Loucy (cell line): ENCODE measurements around the gene TEX2.

Source experiments
- H2AFZ ChIP-seq: fragments of 200-600 bp; sonication (generic); 2 replicates; pipeline ENCODE4 v1.6.0; 2016; ENCODE audit warnings: antibody characterized with exemption, mild to moderate bottlenecking, low read length, moderate library complexity
- H3F3A ChIP-seq: fragments of 200-600 bp; 2 replicates; pipeline ENCODE4 v1.6.0; 2016; ENCODE audit warnings: antibody characterized with exemption, low read depth, mild to moderate bottlenecking
- H3K27me3 ChIP-seq: fragments of 200-600 bp; sonication (generic); 2 replicates; pipeline ENCODE4 v1.6.1; 2014; ENCODE audit warnings: low read length, mild to moderate bottlenecking; ENCODE audit not compliant: insufficient read depth, poor library complexity, severe bottlenecking
- H3K36me3 ChIP-seq: fragments of 200-600 bp; sonication (generic); 2 replicates; pipeline ENCODE4 v1.6.1; 2016; ENCODE audit warnings: low read length; ENCODE audit not compliant: insufficient read depth
- H3K4me1 ChIP-seq: fragments of 200-600 bp; sonication (generic); 2 replicates; pipeline ENCODE4 v1.5.1; 2014; ENCODE audit warnings: low read length, mild to moderate bottlenecking; ENCODE audit not compliant: insufficient read depth, poor library complexity, severe bottlenecking
- H3K4me2 ChIP-seq: fragments of 200-600 bp; sonication (generic); 2 replicates; pipeline ENCODE4 v1.6.0; 2014; ENCODE audit warnings: antibody characterized with exemption, low read length, low read depth, mild to moderate bottlenecking; ENCODE audit not compliant: poor library complexity, severe bottlenecking
- H3K4me3 ChIP-seq: fragments of 200-600 bp; sonication (generic); 2 replicates; pipeline ENCODE4 v1.5.1; 2014; ENCODE audit warnings: low read length, mild to moderate bottlenecking, mixed read lengths; ENCODE audit not compliant: poor library complexity, severe bottlenecking
- H3K79me2 ChIP-seq: fragments of 200-600 bp; sonication (generic); 2 replicates; pipeline ENCODE4 v1.6.1; 2014; ENCODE audit warnings: low read length; ENCODE audit not compliant: insufficient read depth
- H3K9ac ChIP-seq: fragments of 200-600 bp; sonication (generic); 2 replicates; pipeline ENCODE4 v1.6.0; 2014; ENCODE audit warnings: mild to moderate bottlenecking, low read depth, low read length, moderate library complexity; ENCODE audit not compliant: poor library complexity, severe bottlenecking
- H3K9me2 ChIP-seq: fragments of 200-600 bp; sonication (generic); replicated peaks from 2 replicates; pipeline ENCODE4 v1.6.1; 2016; ENCODE audit warnings: low read depth, low read length, mixed read lengths
- H3K9me3 ChIP-seq: fragments of 200-600 bp; sonication (generic); 2 replicates; pipeline ENCODE4 v1.6.1; 2014; ENCODE audit warnings: mild to moderate bottlenecking, antibody characterized with exemption, low read length, low read depth; ENCODE audit not compliant: insufficient read depth
- H4K20me1 ChIP-seq: fragments of 200-600 bp; sonication (generic); 2 replicates; pipeline ENCODE4 v1.6.0; 2014; ENCODE audit warnings: antibody characterized with exemption, low read length, mild to moderate bottlenecking; ENCODE audit not compliant: insufficient read depth, poor library complexity, severe bottlenecking
- CTCF ChIP-seq: fragments of 200-600 bp; sonication (generic); conservative IDR thresholded peaks from 2 replicates; pipeline ENCODE4 v1.5.1; 2014; ENCODE audit warnings: mild to moderate bottlenecking, antibody characterized with exemption, low read length
- EZH2phosphoT487 ChIP-seq: fragments of 200-600 bp; IDR thresholded peaks from 2 replicates; pipeline ENCODE4 v1.6.1; 2018; ENCODE audit warnings: antibody characterized with exemption, mild to moderate bottlenecking, moderate library complexity, borderline replicate concordance

Gene TEX2

DNA sequence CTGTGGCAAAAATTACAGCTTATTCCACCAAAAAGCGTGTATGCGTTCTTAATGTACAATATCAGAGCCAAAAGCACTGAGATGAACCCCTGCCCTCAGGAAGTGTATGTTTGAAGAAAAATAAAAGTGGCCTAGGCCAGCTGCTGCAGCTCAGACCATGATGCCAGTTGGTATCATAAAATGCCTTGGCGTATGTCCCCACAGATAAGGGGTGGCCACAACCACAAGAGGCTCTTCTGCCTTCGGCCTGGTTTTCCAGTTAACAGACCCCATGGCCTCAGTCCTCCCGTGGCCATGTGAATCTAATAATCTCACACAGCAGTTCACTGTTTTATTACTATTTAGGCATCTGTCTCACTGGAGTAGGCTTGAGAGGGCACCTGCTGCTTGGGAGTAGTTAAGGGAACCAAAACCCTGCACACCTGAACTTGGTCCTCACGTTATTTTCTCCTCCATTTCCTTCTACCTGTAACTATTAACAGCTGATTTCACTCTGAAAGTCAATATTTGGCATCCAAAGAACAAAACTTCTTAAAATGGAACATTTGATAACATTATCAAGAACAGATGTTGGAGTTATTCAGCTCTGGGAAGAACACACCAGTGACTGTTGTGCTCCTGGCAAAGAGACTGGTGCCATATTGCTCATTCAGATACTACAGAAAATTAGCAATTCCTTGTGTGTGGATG lies 98.3 kb downstream of the TEX2 start:
- Histone ChIP-seq H2AFZ (no peak overlapping the region), H3K27me3 (no peaks in the 10 kb centered on the region), H3K79me2 (no peaks in the 10 kb centered on the region), H3K9me3 (no peaks in the 10 kb centered on the region), H3K9me2 (no peaks in the 10 kb centered on the region), H4K20me1 (no peaks in the 10 kb centered on the region), H3F3A (no peaks in the 10 kb centered on the region), H3K36me3 (peaks cover 4% of the 10 kb centered on the region; the same call in 1 of the 2 replicates), H3K9ac (no peak overlapping the region), H3K4me3 (no peak overlapping the region), H3K4me1 (no peaks in the 10 kb centered on the region), H3K4me2 (no peak overlapping the region)
- TF ChIP-seq CTCF (no peak), EZH2phosphoT487 (no peak)

DNA sequence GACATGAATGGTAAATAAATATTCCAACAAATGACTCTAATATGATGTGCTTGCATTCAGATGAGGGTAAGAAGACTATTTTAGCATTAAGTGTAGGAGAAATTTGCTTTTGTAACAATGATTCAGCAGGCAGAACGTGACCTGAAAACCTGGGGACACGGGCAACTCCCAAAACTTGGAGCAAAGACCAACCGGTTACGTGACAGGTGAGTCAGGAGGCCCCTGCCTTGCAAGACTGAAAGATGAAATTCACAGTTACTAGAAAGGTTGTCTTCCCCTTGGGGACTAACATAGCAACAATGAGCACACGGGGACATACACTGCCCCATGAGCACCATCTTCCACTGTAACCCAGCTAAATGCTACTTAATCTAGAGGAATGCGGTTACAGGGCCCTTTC lies 99.6 kb downstream of the TEX2 start:
- Histone ChIP-seq H3K9me3 (no peaks in the 10 kb centered on the region), H3K27me3 (no peaks in the 10 kb centered on the region), H3K4me1 (no peaks in the 10 kb centered on the region), H2AFZ (no peak overlapping the region), H3K36me3 (peaks cover 4% of the 10 kb centered on the region; the same call in 1 of the 2 replicates), H3K4me3 (no peak overlapping the region), H3K9me2 (no peaks in the 10 kb centered on the region), H4K20me1 (no peaks in the 10 kb centered on the region), H3F3A (no peaks in the 10 kb centered on the region), H3K79me2 (no peaks in the 10 kb centered on the region), H3K9ac (no peak overlapping the region), H3K4me2 (no peak overlapping the region)
- no peak for TF ChIP-seq EZH2phosphoT487
- TF ChIP-seq CTCF: no peak

- Histone ChIP-seq H3K9ac (no peak overlapping the region), H2AFZ (no peak overlapping the region), H3K9me2 (no peaks in the 10 kb centered on the region), H3K27me3 (no peaks in the 10 kb centered on the region), H3K36me3 (peaks cover 4% of the 10 kb centered on the region; the same call in 1 of the 2 replicates), H3K4me1 (no peaks in the 10 kb centered on the region), H3F3A (no peaks in the 10 kb centered on the region), H3K4me2 (no peak overlapping the region), H4K20me1 (no peaks in the 10 kb centered on the region), H3K79me2 (no peaks in the 10 kb centered on the region), H3K9me3 (no peaks in the 10 kb centered on the region), H3K4me3 (no peak overlapping the region)
- TF ChIP-seq EZH2phosphoT487: no peak
- TF ChIP-seq CTCF: no peak
Measured at GRCh38 chr17:64162554-64162953, 100.5 kb downstream of the TEX2 start.
